Suppressor macrophage treated with lipopolysaccharide for 1 hour (primary cell): ENCODE results near the gene JMJD4.

ENCODE experiments used
- DNase-seq, 3 donors: peaks; one replicate each; pipeline ENCODE4 v3.0.0-alpha.2; 2020 to 2022

The JMJD4 gene

GRCh38 chr1:227749225-227749624 lies 14.1 kb upstream of the JMJD4 start:
- no peak for DNase-seq

- DNase-seq, result no peak
Observed at GRCh38 chr1:227748496-227749182, 13.5 kb upstream of the JMJD4 start.

- DNase-seq, result no peak
Observed at GRCh38 chr1:227747948-227748495, 12.9 kb upstream of the JMJD4 start.

- DNase-seq, result no peak
Observed at GRCh38 chr1:227747382-227747781, 12.3 kb upstream of the JMJD4 start.

GRCh38 chr1:227746676-227747075 lies 11.6 kb upstream of the JMJD4 start:
- no peak for DNase-seq

GRCh38 chr1:227745568-227746265 lies 10.6 kb upstream of the JMJD4 start:
- no peak for DNase-seq

DNA sequence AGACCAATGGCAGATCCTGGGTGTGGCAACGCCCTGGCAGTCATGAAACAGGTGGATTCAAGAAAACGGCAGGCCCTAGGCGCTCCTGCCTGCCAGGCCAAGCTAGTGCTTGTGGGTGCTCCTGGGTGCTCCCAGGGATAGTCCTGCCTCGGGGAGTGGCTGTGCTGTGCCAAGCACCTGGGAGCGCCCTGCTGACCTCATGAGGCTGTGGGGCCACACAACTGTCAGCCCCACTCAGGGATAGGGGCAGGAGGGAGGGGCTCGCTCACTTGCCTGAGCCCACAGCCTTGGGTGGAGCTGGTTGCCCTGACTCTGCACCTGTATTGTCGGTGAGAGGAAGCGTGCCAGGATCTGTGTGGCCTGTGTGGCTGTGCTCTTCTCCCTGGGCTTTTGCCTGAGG lies 9.6 kb upstream of the JMJD4 start:
- no peak for DNase-seq

DNA sequence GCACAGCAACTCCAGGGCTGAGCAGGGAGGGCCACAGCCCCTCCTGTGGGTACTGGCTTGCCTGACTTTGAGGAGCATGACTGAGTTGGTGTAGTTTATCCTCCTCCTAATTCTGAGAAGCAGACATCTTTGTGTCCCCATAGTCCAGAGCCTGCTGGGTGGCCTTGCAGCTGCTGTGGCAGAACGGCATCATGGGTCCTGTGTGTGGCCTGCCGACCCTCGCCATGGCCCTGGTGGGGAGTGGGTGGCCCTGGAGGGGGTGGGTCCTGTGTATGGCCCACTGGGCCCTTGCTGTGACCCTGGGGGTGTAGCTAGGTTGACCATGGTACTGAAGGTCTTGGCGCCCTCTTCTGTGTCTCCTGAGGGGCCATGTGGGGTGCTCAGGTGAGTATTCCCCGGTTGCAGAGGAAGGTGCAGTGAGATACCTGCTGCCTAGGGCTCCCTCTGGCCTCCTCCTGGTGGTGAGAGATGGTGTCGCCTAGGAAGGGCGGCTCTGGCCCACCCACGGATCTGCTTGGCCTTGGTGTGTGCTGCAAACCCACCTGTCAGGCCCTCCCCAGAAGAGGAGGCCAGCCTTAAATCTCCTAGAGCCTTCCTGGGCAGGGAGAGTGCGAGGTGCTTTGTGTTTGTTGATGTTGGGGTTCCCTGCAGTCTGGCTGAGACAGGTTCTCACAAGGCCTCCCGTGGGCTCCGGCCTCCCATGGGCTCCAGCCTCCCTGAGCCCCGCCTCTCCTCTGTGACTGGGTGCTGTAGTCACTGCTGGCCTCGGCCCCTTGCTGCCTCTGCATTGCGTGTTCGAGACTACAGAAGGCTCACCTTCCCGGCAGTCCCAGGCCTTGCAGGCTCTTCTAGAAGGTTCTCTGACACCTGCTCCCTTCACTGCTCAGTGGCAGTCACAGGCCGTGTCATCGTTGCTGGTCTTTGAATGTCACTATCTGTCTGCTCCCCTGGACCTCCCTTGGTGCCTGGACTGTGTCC lies 7.9 kb upstream of the JMJD4 start:
- DNase-seq, result no peak

DNA sequence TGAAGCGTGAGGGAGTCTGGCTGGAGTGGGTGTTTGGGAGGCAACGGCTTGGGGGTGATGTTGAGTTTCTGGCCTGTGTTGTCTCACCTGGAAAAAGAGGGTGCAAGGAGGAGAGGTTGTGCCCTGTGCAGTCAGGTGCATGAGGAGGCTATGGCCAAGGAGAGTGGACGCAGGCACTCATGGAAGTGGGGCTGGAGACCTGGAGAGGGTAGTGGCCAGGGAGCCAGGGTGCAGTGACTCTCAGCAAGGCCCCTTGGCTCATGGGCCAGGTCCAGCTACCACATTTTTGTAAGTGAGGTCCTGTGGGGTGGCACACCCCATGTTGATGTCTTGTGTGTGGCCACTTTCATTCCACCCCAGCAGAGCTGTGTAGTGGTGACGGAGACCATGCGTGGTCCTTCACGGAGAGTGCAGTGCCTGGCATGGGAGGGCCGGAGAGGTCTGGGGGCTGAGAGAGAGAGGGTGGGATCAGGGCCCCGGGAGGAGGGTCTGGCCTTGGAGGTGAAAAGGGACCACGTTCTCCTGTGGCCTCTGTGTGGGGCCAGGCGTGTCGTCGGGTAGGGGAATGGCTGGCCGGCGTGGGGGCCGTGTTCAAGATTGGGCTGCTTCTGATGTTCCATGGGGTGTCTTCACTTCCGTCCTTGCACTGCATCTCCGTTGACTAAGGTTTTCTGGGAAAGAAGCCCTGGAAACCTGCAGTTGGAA lies 6.2 kb upstream of the JMJD4 start:
- DNase-seq, result no peak

DNA sequence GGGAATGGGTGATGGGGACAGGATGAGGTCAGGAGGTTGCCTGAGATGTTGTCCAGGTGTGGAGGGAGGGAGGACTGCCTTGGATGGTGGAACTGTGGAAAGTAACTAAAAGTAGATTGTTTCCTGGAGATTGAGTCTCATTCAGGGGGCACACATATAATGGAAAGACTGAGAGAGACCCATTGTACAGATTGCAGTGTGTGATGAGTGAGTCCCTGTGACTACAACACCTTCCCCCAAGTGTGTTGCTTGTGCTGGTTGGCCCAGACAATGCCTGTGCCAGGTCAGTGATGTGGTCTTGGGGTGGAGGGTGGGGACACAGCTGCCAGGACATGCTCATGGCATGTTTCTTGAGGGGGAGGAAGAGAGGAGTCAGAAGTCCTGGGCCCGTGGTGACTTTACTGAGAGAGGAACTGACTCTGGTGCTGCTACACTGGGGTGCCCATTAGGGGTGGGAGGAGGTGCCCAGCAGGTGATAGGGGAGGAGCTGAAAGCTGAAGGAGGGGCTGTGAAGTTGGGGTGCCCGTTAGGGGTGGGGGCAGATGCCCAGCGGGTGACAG lies 5.4 kb upstream of the JMJD4 start:
- DNase-seq, result no peak

DNA sequence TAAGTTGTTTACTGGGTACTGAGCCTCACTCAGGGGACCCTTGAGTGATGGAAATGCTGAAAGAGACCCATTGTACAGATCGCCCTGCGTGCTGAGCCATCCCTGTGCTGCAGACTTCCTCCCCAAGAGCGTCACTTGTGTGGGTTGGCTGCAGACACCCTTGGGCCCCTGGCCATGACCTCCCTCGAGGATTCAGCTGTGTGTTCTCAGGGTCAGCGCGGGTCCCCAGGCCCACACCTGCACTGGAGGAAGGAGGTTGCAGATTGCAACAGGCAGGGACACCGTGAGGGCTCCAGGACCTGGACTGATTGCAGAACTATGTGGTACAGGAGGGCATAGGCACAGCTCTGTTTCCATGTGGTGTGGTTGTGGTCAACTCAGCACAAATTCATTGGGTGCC lies 4.5 kb upstream of the JMJD4 start:
- peak in 1 of 3 donors; percentile 10 for DNase-seq

- peak in 1 of 3 donors; percentile 5 for DNase-seq
Observed at GRCh38 chr1:227738820-227739219, 3.7 kb upstream of the JMJD4 start.

DNA sequence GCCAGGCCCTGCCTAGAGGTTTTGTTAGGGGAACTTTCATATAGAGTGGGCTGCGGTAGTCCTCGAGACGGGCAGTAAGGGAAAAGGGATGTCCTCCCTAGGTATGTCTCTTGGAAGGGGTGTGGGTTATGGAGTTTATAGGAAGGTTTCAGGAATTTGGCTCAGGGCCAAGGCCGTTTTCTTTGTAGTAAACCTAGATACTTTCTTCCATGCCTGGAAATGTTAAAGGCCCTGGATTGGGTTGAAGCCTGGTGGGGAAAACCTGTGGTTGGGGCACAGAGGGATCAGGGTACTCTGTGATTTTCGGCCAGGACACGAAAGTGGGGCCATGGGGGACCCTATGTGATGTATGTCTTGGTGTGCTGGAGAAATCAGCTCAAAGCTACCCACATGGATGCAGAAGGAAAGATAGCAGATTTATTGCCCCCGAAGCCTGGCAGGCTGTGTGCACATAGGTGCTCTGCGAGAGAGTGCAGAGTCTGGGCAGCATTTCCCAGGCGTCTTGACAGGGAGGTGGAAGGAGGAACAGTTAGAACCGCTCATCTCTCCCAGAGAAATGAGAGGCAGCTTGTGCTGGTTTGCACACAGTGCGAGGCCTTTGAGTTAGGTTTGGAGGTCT lies 1.8 kb upstream of the JMJD4 start:
- peak in 1 of 3 donors; percentile 17 for DNase-seq

- peak in 1 of 3 donors; percentile 17 for DNase-seq
Observed at GRCh38 chr1:227735539-227736285, 610 bp upstream of the JMJD4 start.

GRCh38 chr1:227734546-227734855 lies 601 bp downstream of the JMJD4 start:
- no peak for DNase-seq

DNA sequence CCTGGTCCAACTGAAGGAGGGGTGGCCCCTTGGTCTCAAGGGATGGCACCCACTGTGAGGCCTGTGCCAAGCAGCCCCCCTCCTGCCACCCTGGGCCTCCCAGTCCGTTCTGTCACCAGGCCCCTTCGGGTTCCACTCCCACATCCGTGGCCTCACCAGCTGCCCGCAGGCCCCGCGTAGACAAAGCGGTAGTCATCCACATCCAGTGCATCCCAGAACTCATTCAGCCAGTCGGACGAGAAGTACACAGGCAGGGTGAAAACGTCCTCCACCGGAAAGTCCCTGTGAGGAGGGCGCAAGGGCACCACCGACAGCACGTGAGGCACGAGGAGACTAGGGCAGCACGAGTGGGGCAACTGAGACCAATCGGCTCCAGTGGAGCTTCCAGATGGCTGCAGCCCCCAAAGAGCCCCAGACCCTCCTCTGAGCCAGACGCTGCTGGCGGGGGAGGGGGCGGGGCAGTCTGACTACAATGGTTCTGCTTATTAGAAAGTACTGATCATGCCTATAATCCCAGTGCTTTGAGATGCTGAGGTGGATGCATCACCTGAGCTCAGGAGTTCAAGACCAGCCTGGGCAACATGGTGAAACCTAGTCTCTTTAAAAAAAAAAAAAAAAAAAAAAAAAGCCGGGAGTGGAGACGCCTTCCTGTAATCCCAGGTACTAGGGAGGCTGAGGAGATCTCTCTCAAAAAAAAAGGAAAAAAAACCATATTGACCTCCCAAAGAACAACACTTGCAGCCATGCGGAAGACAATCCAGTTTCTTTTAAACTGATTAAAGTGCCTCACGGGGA lies 1.2 kb downstream of the JMJD4 start:
- DNase-seq, result no peak

DNA sequence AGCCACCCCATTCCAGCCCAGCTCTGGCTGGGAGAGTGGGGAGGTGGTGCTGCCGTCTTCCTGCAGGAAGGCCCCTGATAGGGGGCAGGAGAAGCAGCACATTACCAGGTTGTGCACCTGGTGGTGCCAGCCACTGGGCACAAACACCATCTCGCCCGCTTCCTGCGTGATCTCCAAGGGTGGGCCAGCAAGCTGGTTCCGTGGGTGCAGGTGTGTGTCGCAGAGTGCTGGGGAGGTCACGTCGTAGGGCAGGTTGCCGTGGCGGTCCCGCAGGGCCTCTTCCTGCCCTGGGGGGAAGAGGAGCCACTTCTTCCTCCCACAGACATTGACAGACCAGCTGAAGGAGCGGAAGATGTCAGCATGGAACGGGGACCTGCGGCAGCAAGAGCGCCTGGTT lies 1.8 kb downstream of the JMJD4 start:
- no peak for DNase-seq

DNA sequence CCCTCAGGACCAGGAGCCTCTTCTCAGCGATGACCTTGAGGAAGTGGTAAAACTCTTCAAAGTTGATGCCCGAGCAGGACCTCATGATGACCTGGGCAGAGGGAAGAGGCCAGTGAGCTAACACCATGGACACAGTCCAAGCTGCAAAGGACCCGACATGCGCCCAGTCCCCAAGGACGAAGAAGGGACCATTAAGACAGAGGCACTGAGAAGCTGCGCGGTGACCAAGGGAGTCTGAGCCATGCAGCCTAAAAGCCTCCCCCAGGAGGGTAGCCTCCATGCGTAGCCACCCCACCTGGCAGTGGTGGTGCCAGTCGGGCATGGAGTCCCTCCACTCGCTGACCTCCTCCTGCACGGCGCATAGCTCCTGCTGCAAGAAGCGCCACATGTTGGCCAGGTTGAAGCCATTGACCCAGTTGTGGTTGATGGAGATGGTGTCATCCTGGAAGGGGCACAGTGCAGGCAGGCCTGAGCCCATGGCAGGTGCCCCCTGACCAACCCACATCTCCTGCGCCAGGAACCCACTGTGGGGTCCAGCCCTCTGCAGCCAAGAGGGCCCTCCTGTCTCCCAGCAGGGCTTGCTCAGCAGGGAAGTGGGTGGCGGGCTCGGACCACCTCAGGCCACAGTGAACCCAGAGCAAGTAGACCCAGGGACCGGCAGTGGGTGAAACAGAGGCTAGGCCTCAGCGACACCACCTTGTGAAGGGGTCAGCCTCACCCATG lies 2.4 kb downstream of the JMJD4 start:
- no peak for DNase-seq
